Panc1 (cell line): ENCODE data around the gene TMEM266. TPM values are rescaled to one million over a fixed set of nuclear protein-coding genes. Genes with fewer than 3 reads are reported as not detected.

ENCODE experiments used
- ATAC-seq: fragments of 200-7000 bp; cut with Tn5 transposase; 2 replicates; pipeline ENCODE4 v1.9.1; 2020; ENCODE audit warnings: mild to moderate bottlenecking, moderate library complexity
- BruUV-seq: library from RNA; stranded (reverse); fragments of 400-500 nt; replicated peaks from 2 replicates; lab custom pipeline; 2021; lab: Mats Ljungman, UMichigan
- CTCF ChIA-PET: fragments of 300-600 bp; sonication (Branson Sonifier 250); formaldehyde crosslinking; loops from one replicate; lab custom pipeline; 2022; ENCODE audit warnings: antibody characterized with exemption; lab: Charles Lee
- POLR2A ChIA-PET: fragments of 300-600 bp; sonication (Branson Sonifier 250); formaldehyde crosslinking; loops from one replicate; lab custom pipeline; 2022; ENCODE audit warnings: antibody characterized with exemption; lab: Charles Lee
- DNase-seq: peaks from one replicate; pipeline ENCODE4 v3.0.0-alpha.2; 2010; ENCODE audit warnings: low read depth, low spot score
- H3K27ac ChIP-seq: 2 replicates; pipeline ENCODE4 v1.5.1; 2011; ENCODE audit warnings: mild to moderate bottlenecking, low read length, inconsistent platforms
- H3K27me3 ChIP-seq: fragments of 200-500 bp; sonication (Bioruptor generic); 2 replicates; pipeline ENCODE4 v1.6.0; 2014; ENCODE audit warnings: low read length, inconsistent platforms; ENCODE audit not compliant: control insufficient read depth, insufficient read depth
- H3K36me3 ChIP-seq: fragments of 200-500 bp; sonication (Bioruptor generic); 2 replicates; pipeline ENCODE4 v1.5.1; 2014; ENCODE audit warnings: inconsistent platforms, mild to moderate bottlenecking, low read length, moderate library complexity; ENCODE audit not compliant: control insufficient read depth, insufficient read depth
- H3K4me1 ChIP-seq: 2 replicates; pipeline ENCODE4 v1.5.1; 2011; ENCODE audit warnings: inconsistent platforms, mild to moderate bottlenecking, low read length, moderate library complexity; ENCODE audit not compliant: control insufficient read depth, insufficient read depth
- H3K4me3 ChIP-seq, 2 experiments: 2 replicates each; pipeline ENCODE4 v1.5.1; 2011 to 2012; ENCODE audit warnings: low read depth in 2 of 2, low read length in 2 of 2, mild to moderate bottlenecking in 2 of 2, inconsistent platforms in 1 of 2, moderate library complexity in 1 of 2
- H3K9me3 ChIP-seq: fragments of 200-500 bp; sonication (Bioruptor generic); 2 replicates; pipeline ENCODE4 v1.5.1; 2014; ENCODE audit warnings: low read depth, mild to moderate bottlenecking, inconsistent platforms, low read length, moderate library complexity; ENCODE audit not compliant: control insufficient read depth, insufficient read depth
- CTCF ChIP-seq: fragments of 450-650 bp; IDR thresholded peaks from 2 replicates; pipeline ENCODE4 v1.5.1; 2017; ENCODE audit warnings: mild to moderate bottlenecking
- POLR2AphosphoS5 ChIP-seq: IDR thresholded peaks from 2 replicates; pipeline ENCODE4 v1.6.1; 2012; ENCODE audit warnings: mild to moderate bottlenecking, low read depth, low read length, moderate library complexity
- REST ChIP-seq, 2 experiments: IDR thresholded peaks; 2 replicates each; pipeline ENCODE4 v1.6.1; 2011 to 2012; ENCODE audit warnings: low read depth in 2 of 2, control low read depth in 1 of 2, low read length in 1 of 2, mild to moderate bottlenecking in 1 of 2, moderate library complexity in 1 of 2; ENCODE audit not compliant: insufficient read depth in 1 of 2
- SIN3A ChIP-seq: IDR thresholded peaks from 2 replicates; pipeline ENCODE4 v1.6.1; 2012; ENCODE audit warnings: low read depth, mild to moderate bottlenecking, low read length, moderate library complexity, borderline replicate concordance; ENCODE audit not compliant: insufficient read depth
- TCF7L2 ChIP-seq: IDR thresholded peaks from 2 replicates; pipeline ENCODE4 v1.6.1; 2011; ENCODE audit warnings: mild to moderate bottlenecking, low read depth, low read length, inconsistent platforms
- in situ Hi-C: cut with HindIII; loops from 2 replicates; pipeline ENCODE4 v1.10.0; 2016; ENCODE audit warnings: low sequenced_read_pairs, low pct_unique_long_range_greater_than_20kb
- intact Hi-C: fragments of 100-400 bp; cut with micrococcal nuclease; formaldehyde crosslinking; loops from one replicate; pipeline ENCODE4 v1.10.0; 2022; ENCODE audit not compliant: unreplicated experiment
- total RNA-seq: library from RNA; stranded (reverse); gene quantifications from one replicate; pipeline ENCODE4 v1.2.1, GENCODE V29; 2021; ENCODE audit not compliant: unreplicated experiment

Gene TMEM266
- total RNA-seq, 1 experiment from 2014 or later = 0.21 TPM

- peaks cover 4% of the 10 kb centered on the region for H3K4me1 ChIP-seq
- ChIA-PET POLR2A (no interaction called here), CTCF (no interaction called here)
- no TSS peak for BruUV-seq
- H3K36me3 ChIP-seq = no peaks in the 10 kb centered on the region
- H3K27me3 ChIP-seq = no peaks in the 10 kb centered on the region
- intact Hi-C loops (no loop called here), in situ Hi-C loops (no loop called here)
- no peaks in the 10 kb centered on the region for H3K9me3 ChIP-seq
- H3K27ac ChIP-seq = no peak overlapping the region
- no peak for TF ChIP-seq POLR2AphosphoS5
- no peak for TF ChIP-seq TCF7L2
- TF ChIP-seq REST (IDR thresholded peaks at IDR 0.05; ENCODE audit: insufficient read depth in 1 of 2, low read depth in 2 of 2, low read length in 1 of 2) = no peak
- no peak for TF ChIP-seq SIN3A
- TF ChIP-seq CTCF = no peak
- ATAC-seq (no peak), DNase-seq (no peak)
- no peak overlapping the region for H3K4me3 ChIP-seq
Observed at GRCh38 chr15:76199106-76200082, 139.6 kb downstream of the TMEM266 start.

GRCh38 chr15:76200083-76200465, 140.3 kb downstream of the TMEM266 start:
- Histone ChIP-seq H3K4me1 (peaks cover 4% of the 10 kb centered on the region), H3K9me3 (no peaks in the 10 kb centered on the region), H3K27me3 (no peaks in the 10 kb centered on the region), H3K27ac (no peak overlapping the region), H3K36me3 (no peaks in the 10 kb centered on the region), H3K4me3 (no peak overlapping the region)
- no peak for TF ChIP-seq REST (IDR thresholded peaks at IDR 0.05; ENCODE audit: insufficient read depth in 1 of 2, low read depth in 2 of 2, low read length in 1 of 2)
- TF ChIP-seq CTCF = no peak
- no peak for TF ChIP-seq SIN3A
- no peak for TF ChIP-seq POLR2AphosphoS5
- ChIA-PET POLR2A (no interaction called here), CTCF (interaction anchor here (0.6 kb wide), 1 partner anchor 961 kb away, joined by 4 read pairs; no protein-coding TSS in a partner anchor)
- in situ Hi-C loops (no loop called here), intact Hi-C loops (no loop called here)
- no TSS peak for BruUV-seq
- DNase-seq = no peak
- no peak for ATAC-seq
